SH-SY5Y (cell line): ENCODE results near the gene MAP3K12.

ENCODE experiments used
- GATA2 ChIP-seq: IDR thresholded peaks from 2 replicates; pipeline ENCODE4 v1.6.1; 2011; ENCODE audit warnings: mild to moderate bottlenecking, low read depth, low read length
- GATA3 ChIP-seq: IDR thresholded peaks from 2 replicates; pipeline ENCODE4 v1.6.1; 2011; ENCODE audit warnings: low read depth, mild to moderate bottlenecking, low read length, moderate library complexity

GRCh38 chr12:53518381-53518780 is 19.1 kb upstream of the MAP3K12 start:
- TF ChIP-seq GATA2 = no peak
- no peak for TF ChIP-seq GATA3
